Measurements from ENCODE around the gene OPALIN.

OPALIN gene

GRCh38 chr10:96297486-96297885 is 61.3 kb downstream of the OPALIN start:
- Histone ChIP-seq H3K9me3 (ENCODE audit: insufficient read depth, low read length) (no peaks in the 10 kb centered on the region), H4K20me1 (ENCODE audit: low read depth, low read length) (no peaks in the 10 kb centered on the region), H3K9ac (ENCODE audit: low read length) (no peak overlapping the region), H3K27me3 (ENCODE audit: low read length) (no peaks in the 10 kb centered on the region; the same call in 1 of the 2 replicates), H3K27ac (ENCODE audit: low read depth, low read length) (no peak overlapping the region), H2AFZ (ENCODE audit: low read depth, low read length, severe bottlenecking) (no peak overlapping the region), H3K79me2 (ENCODE audit: insufficient read depth, low read length) (no peaks in the 10 kb centered on the region), H3F3A (ENCODE audit: insufficient read depth) (peaks cover 7% of the 10 kb centered on the region; the same call in 1 of the 2 replicates), H3K9me2 (replicated peaks; ENCODE audit: insufficient read depth, low read length) (no peaks in the 10 kb centered on the region), H3K4me3 (ENCODE audit: insufficient read depth, low read length, poor library complexity, severe bottlenecking) (no peak overlapping the region), H3K4me2 (ENCODE audit: low read depth, low read length, poor library complexity, severe bottlenecking) (no peak overlapping the region), H3K36me3 (ENCODE audit: low read length) (no peaks in the 10 kb centered on the region)
- TF ChIP-seq, protein P1, sequence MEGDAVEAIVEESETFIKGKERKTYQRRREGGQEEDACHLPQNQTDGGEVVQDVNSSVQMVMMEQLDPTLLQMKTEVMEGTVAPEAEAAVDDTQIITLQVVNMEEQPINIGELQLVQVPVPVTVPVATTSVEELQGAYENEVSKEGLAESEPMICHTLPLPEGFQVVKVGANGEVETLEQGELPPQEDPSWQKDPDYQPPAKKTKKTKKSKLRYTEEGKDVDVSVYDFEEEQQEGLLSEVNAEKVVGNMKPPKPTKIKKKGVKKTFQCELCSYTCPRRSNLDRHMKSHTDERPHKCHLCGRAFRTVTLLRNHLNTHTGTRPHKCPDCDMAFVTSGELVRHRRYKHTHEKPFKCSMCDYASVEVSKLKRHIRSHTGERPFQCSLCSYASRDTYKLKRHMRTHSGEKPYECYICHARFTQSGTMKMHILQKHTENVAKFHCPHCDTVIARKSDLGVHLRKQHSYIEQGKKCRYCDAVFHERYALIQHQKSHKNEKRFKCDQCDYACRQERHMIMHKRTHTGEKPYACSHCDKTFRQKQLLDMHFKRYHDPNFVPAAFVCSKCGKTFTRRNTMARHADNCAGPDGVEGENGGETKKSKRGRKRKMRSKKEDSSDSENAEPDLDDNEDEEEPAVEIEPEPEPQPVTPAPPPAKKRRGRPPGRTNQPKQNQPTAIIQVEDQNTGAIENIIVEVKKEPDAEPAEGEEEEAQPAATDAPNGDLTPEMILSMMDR (IDR thresholded peaks at IDR 0.05; ENCODE audit: insufficient read depth, low read length, poor library complexity, severe bottlenecking): no peak
- no peak for TF ChIP-seq EZH2phosphoT487 (conservative IDR thresholded peaks at IDR 0.05; ENCODE audit: low read length)

DNA sequence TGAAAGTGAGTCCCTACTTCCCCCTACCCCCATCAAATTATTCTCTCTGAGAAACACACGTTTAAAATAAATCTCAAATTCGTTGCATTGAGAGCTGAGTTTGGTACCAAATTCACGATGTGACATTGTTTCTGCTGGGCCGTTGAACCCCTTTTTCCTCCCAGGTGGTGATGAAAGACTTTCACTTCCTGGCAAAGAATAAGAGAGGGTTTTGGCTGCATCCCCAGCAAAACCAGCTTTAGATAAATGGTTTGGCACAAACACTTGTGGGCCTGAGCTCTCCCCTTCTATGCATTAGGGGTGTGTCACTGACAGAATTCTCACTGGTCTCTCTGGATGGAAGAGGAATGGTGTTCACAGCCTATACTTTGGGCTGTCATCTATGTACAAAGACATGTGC is 63.3 kb downstream of the OPALIN start:
- no peak overlapping the region for H3K9ac ChIP-seq (ENCODE audit: low read length)
- H3K79me2 ChIP-seq (ENCODE audit: insufficient read depth, low read length): no peaks in the 10 kb centered on the region
- no peaks in the 10 kb centered on the region for H3K9me2 ChIP-seq (replicated peaks; ENCODE audit: insufficient read depth, low read length)
- H4K20me1 ChIP-seq (ENCODE audit: low read depth, low read length): no peaks in the 10 kb centered on the region
- no peak overlapping the region for H3K4me3 ChIP-seq (ENCODE audit: insufficient read depth, low read length, poor library complexity, severe bottlenecking)
- peak overlapping the region; percentile 27 for H2AFZ ChIP-seq (ENCODE audit: low read depth, low read length, severe bottlenecking)
- H3K27ac ChIP-seq (ENCODE audit: low read depth, low read length): no peak overlapping the region
- H3K27me3 ChIP-seq (ENCODE audit: low read length): no peaks in the 10 kb centered on the region
- peaks cover 16% of the 10 kb centered on the region; the same call in 1 of the 2 replicates for H3F3A ChIP-seq (ENCODE audit: insufficient read depth)
- H3K36me3 ChIP-seq (ENCODE audit: low read length): no peaks in the 10 kb centered on the region
- H3K9me3 ChIP-seq (ENCODE audit: insufficient read depth, low read length): no peaks in the 10 kb centered on the region
- TF ChIP-seq EZH2phosphoT487 (conservative IDR thresholded peaks at IDR 0.05; ENCODE audit: low read length): no peak
- H3K4me2 ChIP-seq (ENCODE audit: low read depth, low read length, poor library complexity, severe bottlenecking): no peak overlapping the region

All from SU-DHL-6 (cell line).